Erythroblast (primary cell): ENCODE measurements around the gene ADAP1.
"Not testable (repeated sequence)": the region's sequence is repeated elsewhere in the genome, so short reads cannot be mapped to it uniquely, and the experiment has no call there.

Source experiments
- DNase-seq, 2 experiments: peaks; one replicate each; lab custom pipeline; 2025; lab: John Stamatoyannopoulos, UW
- GATA1 ChIP-seq: IDR thresholded peaks from 2 replicates; pipeline ENCODE4 v1.6.1; 2011; ENCODE audit warnings: low read depth, mild to moderate bottlenecking, control low read depth, low read length, moderate library complexity
- POLR2A ChIP-seq: IDR thresholded peaks from 2 replicates; pipeline ENCODE4 v1.6.1; 2011; ENCODE audit warnings: mild to moderate bottlenecking, low read length

ADAP1 gene

GRCh38 chr7:952548-953441, 1.7 kb downstream of the ADAP1 start:
- TF ChIP-seq POLR2A, result no peak
- TF ChIP-seq GATA1, result no peak
- DNase-seq, result no peak

GRCh38 chr7:951881-952547, 2.5 kb downstream of the ADAP1 start:
- TF ChIP-seq POLR2A (no peak), GATA1 (no peak)

GRCh38 chr7:949021-949934, 5.2 kb downstream of the ADAP1 start:
- TF ChIP-seq POLR2A, result no peak
- TF ChIP-seq GATA1, result no peak
- DNase-seq, result no peak

More at GRCh38 chr7:951881-952547, 2.5 kb downstream of the ADAP1 start:
- no peak for DNase-seq

GRCh38 chr7:947391-948210, 6.9 kb downstream of the ADAP1 start:
- TF ChIP-seq GATA1 (no peak), POLR2A (no peak)
- no peak for DNase-seq

- no peak for DNase-seq
These were observed 8.1 kb downstream of the ADAP1 start for GRCh38 chr7:946256-946996.

GRCh38 chr7:945556-946255, 8.8 kb downstream of the ADAP1 start:
- no peak for DNase-seq
- TF ChIP-seq POLR2A (no peak), GATA1 (no peak)

More at GRCh38 chr7:946256-946996, 8.1 kb downstream of the ADAP1 start:
- TF ChIP-seq POLR2A, result no peak
- no peak for TF ChIP-seq GATA1

GRCh38 chr7:945147-945555, 9.3 kb downstream of the ADAP1 start:
- DNase-seq, result no peak
- TF ChIP-seq GATA1 (no peak), POLR2A (no peak)

GRCh38 chr7:944744-945143, 9.7 kb downstream of the ADAP1 start:
- DNase-seq, result no peak
- no peak for TF ChIP-seq GATA1
- no peak for TF ChIP-seq POLR2A

- DNase-seq, result not testable (repeated sequence)
These were observed 10.7 kb downstream of the ADAP1 start for GRCh38 chr7:943793-944192.

- no peak for DNase-seq
- TF ChIP-seq POLR2A, result no peak
- no peak for TF ChIP-seq GATA1
These were observed 13.7 kb downstream of the ADAP1 start for GRCh38 chr7:940599-941408.

- no peak for DNase-seq
- TF ChIP-seq GATA1 (no peak), POLR2A (no peak)
These were observed 14.6 kb downstream of the ADAP1 start for GRCh38 chr7:939843-940242.
